Mucosa of rectum (tissue), 2 donors: Measurements from ENCODE around the gene FPR1.
"Not testable (repeated sequence)": the region's sequence is repeated elsewhere in the genome, so short reads cannot be mapped to it uniquely, and the experiment has no call there.

Experiments used
- H3K27ac ChIP-seq, 2 donors: one replicate each; pipeline ENCODE4 v1.7.0; 2013; ENCODE audit warnings: inconsistent platforms in 2 of 2, low read depth in 2 of 2, low read length in 2 of 2
- H3K27me3 ChIP-seq, 2 donors: one replicate each; pipeline ENCODE4 v1.7.0; 2013; ENCODE audit warnings: low read length in 2 of 2; ENCODE audit not compliant: control insufficient read depth in 2 of 2, insufficient read depth in 2 of 2
- H3K36me3 ChIP-seq, 2 donors: one replicate each; pipeline ENCODE4 v1.7.0; 2013; ENCODE audit warnings: low read length in 2 of 2; ENCODE audit not compliant: control insufficient read depth in 2 of 2, insufficient read depth in 2 of 2
- H3K4me1 ChIP-seq, 2 donors: one replicate each; pipeline ENCODE4 v1.7.0; 2013; ENCODE audit warnings: low read length in 2 of 2, mild to moderate bottlenecking in 1 of 2; ENCODE audit not compliant: control insufficient read depth in 2 of 2, insufficient read depth in 2 of 2
- H3K4me3 ChIP-seq, 2 donors: one replicate each; pipeline ENCODE4 v1.7.0; 2013; ENCODE audit warnings: low read length in 2 of 2
- H3K9ac ChIP-seq, 2 donors: one replicate each; pipeline ENCODE4 v1.7.0; 2013; ENCODE audit warnings: low read length in 2 of 2, low read depth in 1 of 2, mild to moderate bottlenecking in 1 of 2
- H3K9me3 ChIP-seq, 2 donors: one replicate each; pipeline ENCODE4 v1.7.0; 2013; ENCODE audit warnings: low read length in 2 of 2; ENCODE audit not compliant: control insufficient read depth in 2 of 2
- donor health status: healthy.
- donor health status: Normal muscosa, but diverticular disease.

Gene FPR1

DNA sequence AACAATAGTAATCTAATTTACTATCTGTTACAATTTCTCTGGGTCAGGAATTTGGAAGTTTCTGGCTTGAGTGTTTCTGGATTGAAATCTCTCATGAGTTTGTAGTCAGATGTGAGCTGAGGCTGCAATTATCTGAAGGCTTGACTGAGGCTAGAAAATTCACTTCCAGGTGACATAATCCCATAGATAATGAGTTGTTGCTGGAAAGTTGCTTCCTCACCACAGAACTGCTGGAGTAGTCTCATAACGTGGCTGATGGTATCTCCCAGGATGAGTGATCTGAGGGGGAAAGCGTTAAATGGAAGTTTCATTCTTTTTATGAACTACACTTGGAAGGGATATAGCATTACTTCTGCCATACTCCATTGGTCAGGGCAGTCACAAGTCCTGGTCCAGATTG is 28.0 kb upstream of the FPR1 start:
- no peak overlapping the region for H3K9ac ChIP-seq
- no peak overlapping the region for H3K4me3 ChIP-seq
- no peak overlapping the region for H3K27ac ChIP-seq
- no peaks in the 10 kb centered on the region for H3K9me3 ChIP-seq
- H3K4me1 ChIP-seq = no peaks in the 10 kb centered on the region
- no peaks in the 10 kb centered on the region for H3K36me3 ChIP-seq
- H3K27me3 ChIP-seq = no peaks in the 10 kb centered on the region

- no peaks in the 10 kb centered on the region for H3K4me1 ChIP-seq
- no peaks in the 10 kb centered on the region for H3K9me3 ChIP-seq
- H3K9ac ChIP-seq = no peak overlapping the region
- no peaks in the 10 kb centered on the region for H3K36me3 ChIP-seq
- no peak overlapping the region for H3K27ac ChIP-seq
- no peak overlapping the region for H3K4me3 ChIP-seq
- H3K27me3 ChIP-seq = no peaks in the 10 kb centered on the region
Observed at GRCh38 chr19:51779181-51779580, 27.5 kb upstream of the FPR1 start.

DNA sequence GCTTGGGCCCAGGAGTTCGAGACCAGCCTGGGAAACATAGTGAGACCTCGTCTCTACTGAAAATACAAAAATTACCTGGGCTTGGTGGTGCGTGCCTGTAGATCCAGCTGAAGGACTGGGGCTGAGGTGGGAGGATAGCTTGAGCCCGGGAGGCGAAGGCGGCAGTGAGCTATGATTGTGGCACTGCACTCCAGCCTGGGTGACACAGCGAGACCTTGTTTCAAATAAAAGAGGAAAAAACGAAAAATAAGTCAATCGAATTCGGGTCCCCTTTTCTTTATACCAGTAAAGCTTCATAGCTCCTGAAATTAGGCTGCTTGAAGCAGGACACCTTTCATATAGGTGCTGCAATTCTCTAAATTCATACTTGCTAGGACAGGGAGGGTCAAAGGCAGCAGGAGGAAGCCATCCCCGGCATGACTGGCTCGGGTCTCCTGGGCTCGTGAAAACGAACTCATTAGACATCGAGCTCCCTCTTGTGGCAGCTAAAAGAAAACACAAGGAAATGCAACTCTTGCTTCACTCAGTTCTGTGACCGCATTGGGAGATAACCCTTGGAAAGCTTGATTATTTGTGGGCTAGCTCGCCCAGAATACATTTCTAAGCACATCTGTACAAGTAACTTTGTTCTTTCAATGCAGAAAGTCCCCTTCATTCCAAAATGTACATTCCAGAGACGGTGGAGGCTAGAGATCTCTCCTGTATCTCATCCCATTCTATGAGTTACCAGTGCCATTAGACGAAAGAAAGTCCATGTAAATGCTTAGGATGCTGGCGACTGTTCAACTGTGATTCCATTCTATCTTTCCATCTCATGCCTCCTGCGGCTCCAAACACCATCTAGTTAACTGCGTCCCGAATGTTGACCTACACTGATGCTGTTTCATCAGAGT is 26.1 kb upstream of the FPR1 start:
- no peaks in the 10 kb centered on the region for H3K27me3 ChIP-seq
- H3K4me3 ChIP-seq = peak overlapping the region in 1 of 2 donors; percentile 37
- H3K9ac ChIP-seq = peak overlapping the region; percentile 1 to 17
- no peak overlapping the region for H3K27ac ChIP-seq
- H3K4me1 ChIP-seq = no peaks in the 10 kb centered on the region
- H3K36me3 ChIP-seq = no peaks in the 10 kb centered on the region
- no peaks in the 10 kb centered on the region for H3K9me3 ChIP-seq

DNA sequence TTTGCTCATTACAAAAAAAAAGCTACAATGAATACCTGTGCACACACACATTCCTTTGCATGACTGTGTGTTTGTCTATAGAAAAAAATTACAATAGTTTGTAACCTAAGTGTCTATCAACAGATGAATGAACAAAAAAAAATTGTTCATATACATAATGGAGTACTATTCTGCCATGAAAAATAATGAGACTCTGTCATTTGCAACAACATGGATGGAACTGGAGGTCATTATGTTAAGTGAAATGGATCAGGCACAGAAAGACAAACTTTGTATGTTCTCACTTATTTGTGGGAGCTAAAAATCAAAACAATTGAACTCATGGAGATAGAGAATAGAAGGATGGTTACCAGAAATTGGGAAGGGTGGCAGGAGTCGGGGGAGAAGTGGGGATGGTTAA is 24.9 kb upstream of the FPR1 start:
- H3K27ac ChIP-seq, H3K4me3 ChIP-seq, H3K27me3 ChIP-seq: not testable (repeated sequence)

GRCh38 chr19:51772977-51773376 is 21.3 kb upstream of the FPR1 start:
- H3K27me3 ChIP-seq = no peaks in the 10 kb centered on the region
- no peaks in the 10 kb centered on the region for H3K4me1 ChIP-seq
- H3K4me3 ChIP-seq = no peak overlapping the region
- no peaks in the 10 kb centered on the region for H3K36me3 ChIP-seq
- no peak overlapping the region for H3K27ac ChIP-seq
- H3K9me3 ChIP-seq = no peaks in the 10 kb centered on the region
- no peak overlapping the region for H3K9ac ChIP-seq

More for the DNA sequence above, 24.9 kb upstream of the FPR1 start:
- H3K9me3 ChIP-seq, H3K36me3 ChIP-seq, H3K9ac ChIP-seq, H3K4me1 ChIP-seq: not testable (repeated sequence)

DNA sequence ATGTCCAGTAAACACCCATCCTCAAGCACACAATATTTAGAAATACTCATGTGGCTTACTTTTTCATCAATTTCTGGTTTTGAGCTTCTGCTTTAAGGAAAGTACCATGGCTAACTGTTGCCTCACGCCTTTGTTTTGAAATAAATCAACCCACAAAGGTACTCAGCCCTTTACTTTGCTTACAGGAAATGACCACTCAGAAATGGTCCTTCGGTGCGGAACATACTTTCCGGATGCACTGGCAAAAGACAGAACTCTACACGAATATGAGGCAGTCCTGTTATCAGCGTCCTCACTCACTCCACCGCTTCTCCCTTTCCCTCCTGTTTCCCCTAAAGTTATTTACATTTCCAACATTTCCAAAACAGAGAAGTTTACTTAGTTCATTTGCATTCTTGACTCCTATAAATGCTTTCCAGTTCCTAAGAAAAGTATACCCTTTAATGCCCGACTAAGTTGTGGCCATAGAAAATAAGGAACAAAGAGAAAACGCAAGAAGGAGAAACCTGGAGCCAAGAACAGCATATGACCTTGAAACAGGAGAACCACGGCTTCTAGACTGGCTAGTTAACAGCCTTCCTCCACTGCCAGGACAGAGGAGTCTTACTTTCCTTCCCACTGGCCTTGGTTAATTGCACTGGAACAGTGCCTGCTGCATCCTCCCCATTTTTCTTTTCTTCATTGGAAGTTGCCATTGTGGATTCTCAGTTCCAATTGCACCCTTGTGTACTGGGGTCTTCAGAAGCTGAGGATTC is 19.9 kb upstream of the FPR1 start:
- Histone ChIP-seq H3K4me1 (no peaks in the 10 kb centered on the region), H3K36me3 (no peaks in the 10 kb centered on the region), H3K4me3 (no peak overlapping the region), H3K27ac (peak overlapping the region in 1 of 2 donors; percentile 35), H3K9me3 (no peaks in the 10 kb centered on the region), H3K27me3 (no peaks in the 10 kb centered on the region), H3K9ac (no peak overlapping the region)

DNA sequence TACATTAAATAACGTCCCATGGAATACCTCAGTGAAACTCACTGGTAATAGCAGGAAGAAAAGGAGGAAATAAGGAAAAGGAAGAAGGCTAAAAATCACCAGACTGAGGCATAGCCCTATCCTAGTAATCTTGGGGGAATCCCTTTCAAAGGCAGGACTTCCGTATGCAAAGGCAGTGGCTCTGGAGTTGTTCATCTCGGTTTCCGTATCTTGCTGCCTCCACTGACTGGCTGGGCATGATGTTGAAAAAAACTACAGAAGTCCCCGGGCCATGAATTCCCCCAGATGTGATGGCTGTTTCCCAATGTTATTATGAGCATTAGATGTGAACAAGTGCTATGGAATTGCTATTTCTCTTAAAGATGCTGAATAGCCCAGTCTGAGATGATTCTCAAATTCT is 14.8 kb upstream of the FPR1 start:
- no peak overlapping the region for H3K27ac ChIP-seq
- no peaks in the 10 kb centered on the region for H3K9me3 ChIP-seq
- no peak overlapping the region for H3K4me3 ChIP-seq
- H3K27me3 ChIP-seq = no peaks in the 10 kb centered on the region
- no peaks in the 10 kb centered on the region for H3K4me1 ChIP-seq
- no peaks in the 10 kb centered on the region for H3K36me3 ChIP-seq
- no peak overlapping the region for H3K9ac ChIP-seq

GRCh38 chr19:51765086-51765485 is 13.4 kb upstream of the FPR1 start:
- Histone ChIP-seq H3K4me1 (no peaks in the 10 kb centered on the region), H3K36me3 (no peaks in the 10 kb centered on the region), H3K9me3 (no peaks in the 10 kb centered on the region), H3K4me3 (no peak overlapping the region), H3K27ac (no peak overlapping the region), H3K9ac (no peak overlapping the region), H3K27me3 (no peaks in the 10 kb centered on the region)

- no peaks in the 10 kb centered on the region for H3K27me3 ChIP-seq
- H3K4me1 ChIP-seq = no peaks in the 10 kb centered on the region
- no peak overlapping the region for H3K4me3 ChIP-seq
- no peak overlapping the region for H3K27ac ChIP-seq
- no peaks in the 10 kb centered on the region for H3K36me3 ChIP-seq
- H3K9me3 ChIP-seq = no peaks in the 10 kb centered on the region
- H3K9ac ChIP-seq = no peak overlapping the region
Observed at GRCh38 chr19:51761696-51762095, 10.0 kb upstream of the FPR1 start.

GRCh38 chr19:51760697-51761356 is 9.1 kb upstream of the FPR1 start, which contains the start of gene FPR2:
TSS of gene FPR2 (plus strand) at chr19:51761180. CDS start at chr19:51768659, 7,479 bp downstream.
- H3K27ac ChIP-seq = no peak within 1 kb of the TSS
- H3K9ac ChIP-seq = no peak within 1 kb of the TSS
- no peaks in the 10 kb centered on the region for H3K4me1 ChIP-seq
- H3K27me3 ChIP-seq = no peaks in the 10 kb centered on the region
- no peaks in the 10 kb centered on the region for H3K36me3 ChIP-seq
- no peak within 1 kb of the TSS for H3K4me3 ChIP-seq
- H3K9me3 ChIP-seq = no peaks in the 10 kb centered on the region
